Activated naive CD8-positive, alpha-beta T cell treated with anti-CD3 and anti-CD28 coated beads, Interleukin-2, amount 10 ng/mL, durations not matched to agents 7 days and 5 days (primary cell): ENCODE results near the gene JUP. TPM values are rescaled to one million over a fixed set of nuclear protein-coding genes. Genes with fewer than 3 reads are reported as not detected.

Experiments used
- ATAC-seq: fragments of 150-1000 bp; cut with Tn5 transposase; one replicate; pipeline ENCODE4 v1.10.0; 2021; ENCODE audit warnings: low read depth, moderate library complexity
- POLR2A ChIA-PET: fragments of 350-600 bp; sonication (Branson Sonifier 250); formaldehyde crosslinking; loops from one replicate; lab custom pipeline; 2021; ENCODE audit warnings: antibody characterized with exemption; lab: Charles Lee
- DNase-seq: peaks from one replicate; pipeline ENCODE4 v3.0.0; 2021
- H3K27ac Mint-ChIP-seq: one replicate; pipeline ENCODE4 v1.8.0; 2022; ENCODE audit warnings: mild to moderate bottlenecking, mixed read lengths
- H3K27me3 Mint-ChIP-seq: one replicate; pipeline ENCODE4 v1.8.0; 2022; ENCODE audit warnings: mild to moderate bottlenecking, moderate library complexity, mixed read lengths
- H3K36me3 Mint-ChIP-seq: one replicate; pipeline ENCODE4 v1.8.0; 2021; ENCODE audit warnings: mild to moderate bottlenecking, mixed read lengths
- H3K4me1 Mint-ChIP-seq: one replicate; pipeline ENCODE4 v1.8.0; 2021; ENCODE audit warnings: mixed read lengths
- H3K4me3 Mint-ChIP-seq: one replicate; pipeline ENCODE4 v1.8.0; 2022; ENCODE audit warnings: mild to moderate bottlenecking, moderate library complexity, mixed read lengths
- H3K9me3 Mint-ChIP-seq: one replicate; pipeline ENCODE4 v1.8.0; 2021; ENCODE audit warnings: mixed read lengths
- total RNA-seq, 2 experiments: library from RNA; stranded (reverse); gene quantifications; one replicate each; pipeline ENCODE4 v1.2.3, GENCODE V29; 2021

Gene JUP
- total RNA-seq, 2 experiments from 2014 or later, result 10.1 to 12.8 TPM

DNA sequence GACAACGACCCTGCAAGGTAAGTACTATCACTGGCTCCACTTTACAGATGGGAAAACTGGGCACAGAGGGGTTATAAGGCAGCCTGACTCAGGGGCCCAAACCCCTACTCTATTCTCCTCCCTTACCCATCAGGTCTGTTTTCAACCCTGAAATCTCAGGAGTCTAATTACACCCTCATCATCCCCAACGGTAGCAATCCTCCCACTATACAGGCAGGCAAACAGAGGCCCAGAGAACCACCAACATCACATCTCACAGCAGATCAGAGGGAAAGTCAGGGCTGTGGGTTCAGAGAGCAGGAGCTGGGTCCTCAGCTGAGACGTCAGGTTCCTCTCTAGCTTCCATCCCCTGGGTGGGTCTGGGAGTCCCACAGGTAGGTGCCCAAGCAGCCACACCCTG lies 16.5 kb downstream of the JUP start:
- ATAC-seq (no peak), DNase-seq (no peak)
- peaks cover 1% of the 10 kb centered on the region for H3K36me3 Mint-ChIP-seq
- no peaks in the 10 kb centered on the region for H3K9me3 Mint-ChIP-seq
- POLR2A ChIA-PET, result no interaction called here
- no peak overlapping the region for H3K4me3 Mint-ChIP-seq
- H3K27me3 Mint-ChIP-seq, result no peaks in the 10 kb centered on the region
- no peak overlapping the region for H3K27ac Mint-ChIP-seq
- peaks cover 7% of the 10 kb centered on the region for H3K4me1 Mint-ChIP-seq

- ATAC-seq (no peak), DNase-seq (no peak)
- H3K4me3 Mint-ChIP-seq, result no peak overlapping the region
- H3K4me1 Mint-ChIP-seq, result peaks cover 7% of the 10 kb centered on the region
- no peaks in the 10 kb centered on the region for H3K9me3 Mint-ChIP-seq
- POLR2A ChIA-PET, result no interaction called here
- peaks cover 1% of the 10 kb centered on the region for H3K36me3 Mint-ChIP-seq
- no peak overlapping the region for H3K27ac Mint-ChIP-seq
- no peaks in the 10 kb centered on the region for H3K27me3 Mint-ChIP-seq
Measured at GRCh38 chr17:41769346-41769862, 17.1 kb downstream of the JUP start.

DNA sequence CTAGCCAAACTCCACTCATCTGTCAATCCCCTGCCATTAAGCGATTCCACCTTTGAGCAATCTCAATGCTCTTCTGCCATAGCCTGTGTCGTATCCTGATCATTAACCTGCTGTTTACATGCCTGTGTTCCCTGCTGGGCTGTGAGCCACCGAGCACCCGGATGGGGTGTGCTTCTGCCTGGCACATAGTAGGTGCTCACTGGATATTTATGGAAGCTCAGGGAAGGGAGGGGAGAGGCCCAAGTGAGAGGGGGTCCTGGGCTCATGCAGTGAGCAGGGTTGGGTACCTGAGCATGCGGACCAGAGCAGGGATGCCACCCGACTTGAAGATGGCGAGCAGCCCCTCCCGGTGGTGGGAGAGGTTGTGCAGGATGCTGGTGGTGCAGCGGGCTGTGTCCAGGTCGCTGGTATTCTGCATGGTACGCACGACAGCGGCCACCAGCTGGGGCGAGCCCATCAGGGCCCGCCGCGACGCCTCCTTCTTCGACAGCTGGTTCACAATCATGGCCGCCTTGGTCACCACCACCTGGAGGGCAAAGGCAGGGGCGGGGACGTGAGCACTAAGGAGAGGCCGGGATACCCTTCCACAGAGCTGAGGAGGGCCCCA lies 17.7 kb downstream of the JUP start:
- H3K9me3 Mint-ChIP-seq, result no peaks in the 10 kb centered on the region
- POLR2A ChIA-PET, result no interaction called here
- H3K4me3 Mint-ChIP-seq, result no peak overlapping the region
- no peak overlapping the region for H3K27ac Mint-ChIP-seq
- no peak for DNase-seq
- no peaks in the 10 kb centered on the region for H3K27me3 Mint-ChIP-seq
- H3K4me1 Mint-ChIP-seq, result peaks cover 7% of the 10 kb centered on the region
- H3K36me3 Mint-ChIP-seq, result peaks cover 1% of the 10 kb centered on the region
- ATAC-seq, result no peak

- POLR2A ChIA-PET, result no interaction called here
- no peaks in the 10 kb centered on the region for H3K27me3 Mint-ChIP-seq
- peaks cover 7% of the 10 kb centered on the region for H3K4me1 Mint-ChIP-seq
- no peaks in the 10 kb centered on the region for H3K9me3 Mint-ChIP-seq
- ATAC-seq, result no peak
- peaks cover 1% of the 10 kb centered on the region for H3K36me3 Mint-ChIP-seq
- DNase-seq, result no peak
- H3K27ac Mint-ChIP-seq, result no peak overlapping the region
- H3K4me3 Mint-ChIP-seq, result no peak overlapping the region
Measured at GRCh38 chr17:41767324-41768042, 19.0 kb downstream of the JUP start.

DNA sequence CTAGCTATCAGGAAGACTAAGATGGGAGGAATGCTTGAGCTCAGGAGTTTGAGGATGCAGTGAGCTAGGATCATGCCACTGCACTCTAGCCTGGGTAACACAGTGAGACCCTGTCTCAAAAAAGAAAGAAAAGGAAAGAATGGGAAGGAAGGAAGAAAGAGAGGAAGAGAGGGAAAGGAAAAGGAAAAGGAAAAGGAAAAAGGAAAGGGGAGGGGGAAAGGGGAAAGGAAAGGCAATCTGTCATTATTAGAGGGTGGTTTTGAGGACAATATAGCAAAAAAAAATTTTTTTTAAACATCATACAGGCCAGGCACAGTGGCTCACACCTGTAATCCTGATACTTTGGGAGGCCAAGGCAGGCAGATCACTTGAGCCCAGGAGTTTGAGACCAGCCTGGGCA lies 20.4 kb downstream of the JUP start:
- POLR2A ChIA-PET, result no interaction called here
- Mint-ChIP-seq H3K36me3 (peaks cover 1% of the 10 kb centered on the region), H3K27me3 (no peaks in the 10 kb centered on the region), H3K4me3 (no peak overlapping the region), H3K9me3 (no peaks in the 10 kb centered on the region), H3K4me1 (peaks cover 2% of the 10 kb centered on the region), H3K27ac (no peak overlapping the region)
- DNase-seq (no peak), ATAC-seq (no peak)

DNA sequence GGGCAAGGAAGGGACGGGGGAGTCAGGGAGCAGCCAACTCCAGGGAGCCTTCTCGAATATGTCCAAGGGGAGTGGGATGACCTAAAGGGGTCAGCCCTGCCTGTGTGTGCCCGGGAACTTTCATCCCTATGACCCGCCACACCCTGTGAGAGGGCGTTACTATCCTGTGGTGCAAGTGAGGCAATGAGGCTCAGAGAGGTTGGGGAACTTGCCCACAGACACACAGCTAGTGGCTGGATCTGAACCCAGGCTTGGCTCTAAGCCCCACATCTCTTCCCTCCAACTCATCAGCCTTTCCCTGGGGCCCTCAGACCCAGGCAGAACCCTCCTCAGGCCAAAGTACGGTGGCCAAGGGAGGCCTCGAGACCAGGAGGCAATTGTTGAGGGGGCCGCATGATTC lies 23.2 kb downstream of the JUP start:
- ATAC-seq (no peak), DNase-seq (no peak)
- H3K27ac Mint-ChIP-seq, result no peak overlapping the region
- no peaks in the 10 kb centered on the region for H3K9me3 Mint-ChIP-seq
- H3K36me3 Mint-ChIP-seq, result no peaks in the 10 kb centered on the region
- no peak overlapping the region for H3K4me3 Mint-ChIP-seq
- H3K4me1 Mint-ChIP-seq, result no peaks in the 10 kb centered on the region
- no peaks in the 10 kb centered on the region for H3K27me3 Mint-ChIP-seq
- POLR2A ChIA-PET, result no interaction called here

GRCh38 chr17:41762841-41763240 lies 23.7 kb downstream of the JUP start:
- no peaks in the 10 kb centered on the region for H3K36me3 Mint-ChIP-seq
- no peak overlapping the region for H3K4me3 Mint-ChIP-seq
- H3K27me3 Mint-ChIP-seq, result no peaks in the 10 kb centered on the region
- H3K27ac Mint-ChIP-seq, result no peak overlapping the region
- DNase-seq (no peak), ATAC-seq (no peak)
- H3K9me3 Mint-ChIP-seq, result no peaks in the 10 kb centered on the region
- H3K4me1 Mint-ChIP-seq, result no peaks in the 10 kb centered on the region
- POLR2A ChIA-PET, result no interaction called here

- ATAC-seq (no peak), DNase-seq (no peak)
- Mint-ChIP-seq H3K27me3 (no peaks in the 10 kb centered on the region), H3K9me3 (no peaks in the 10 kb centered on the region), H3K4me1 (no peaks in the 10 kb centered on the region), H3K36me3 (no peaks in the 10 kb centered on the region), H3K4me3 (no peak overlapping the region), H3K27ac (no peak overlapping the region)
- POLR2A ChIA-PET, result no interaction called here
Measured at GRCh38 chr17:41762391-41762790, 24.1 kb downstream of the JUP start.

DNA sequence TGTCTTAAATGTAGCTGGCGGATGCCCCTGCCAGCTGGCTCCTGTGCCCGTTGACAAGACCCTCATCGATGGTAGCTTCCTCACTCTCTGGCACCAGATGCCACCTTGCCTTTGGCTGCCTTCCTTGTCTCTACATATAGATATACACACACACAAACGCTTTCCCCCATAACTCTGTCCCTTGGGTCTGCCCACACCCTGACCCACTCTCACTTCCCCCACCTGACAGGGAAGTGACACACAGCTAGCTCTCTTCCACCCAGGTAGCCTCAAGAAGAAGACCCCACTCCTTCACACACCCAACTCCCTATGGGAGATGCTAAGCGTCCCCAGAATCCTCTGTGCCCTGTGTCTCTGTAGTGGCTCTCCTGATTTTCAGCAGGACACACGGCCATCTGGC lies 25.6 kb downstream of the JUP start:
- H3K9me3 Mint-ChIP-seq, result no peaks in the 10 kb centered on the region

GRCh38 chr17:41758601-41759000 lies 27.9 kb downstream of the JUP start:
- Mint-ChIP-seq H3K36me3 (no peaks in the 10 kb centered on the region), H3K4me1 (no peaks in the 10 kb centered on the region), H3K27ac (no peak overlapping the region), H3K27me3 (no peaks in the 10 kb centered on the region), H3K4me3 (no peak overlapping the region), H3K9me3 (no peaks in the 10 kb centered on the region)
- DNase-seq (no peak), ATAC-seq (no peak)
- POLR2A ChIA-PET, result interaction anchor here (0.6 kb wide), 1 partner anchor 65 kb away, joined by 4 read pairs; no protein-coding TSS in a partner anchor

More for the DNA sequence above, 25.6 kb downstream of the JUP start:
- Mint-ChIP-seq H3K27me3 (no peaks in the 10 kb centered on the region), H3K4me3 (no peak overlapping the region), H3K27ac (no peak overlapping the region), H3K36me3 (no peaks in the 10 kb centered on the region), H3K4me1 (no peaks in the 10 kb centered on the region)
- ATAC-seq (no peak), DNase-seq (no peak)
- POLR2A ChIA-PET, result interaction anchor here (0.6 kb wide), 1 partner anchor 9 kb away, joined by 3 read pairs; no protein-coding TSS in a partner anchor

- POLR2A ChIA-PET, result no interaction called here
Measured at GRCh38 chr17:41754066-41754465, 32.4 kb downstream of the JUP start.

GRCh38 chr17:41751288-41751687 lies 35.2 kb downstream of the JUP start:
- no peaks in the 10 kb centered on the region for H3K36me3 Mint-ChIP-seq
- no peaks in the 10 kb centered on the region for H3K4me1 Mint-ChIP-seq
- POLR2A ChIA-PET, result interaction anchor here (0.7 kb wide), 1 partner anchor 9 kb away, joined by 3 read pairs; no protein-coding TSS in a partner anchor
- no peak overlapping the region for H3K4me3 Mint-ChIP-seq
- H3K9me3 Mint-ChIP-seq, result no peaks in the 10 kb centered on the region
- no peak for DNase-seq
- no peak for ATAC-seq
- H3K27me3 Mint-ChIP-seq, result no peaks in the 10 kb centered on the region
- H3K27ac Mint-ChIP-seq, result no peak overlapping the region

More at GRCh38 chr17:41754066-41754465, 32.4 kb downstream of the JUP start:
- H3K27me3 Mint-ChIP-seq, result no peaks in the 10 kb centered on the region
- H3K4me3 Mint-ChIP-seq, result no peak overlapping the region
- no peaks in the 10 kb centered on the region for H3K9me3 Mint-ChIP-seq
- no peak overlapping the region for H3K27ac Mint-ChIP-seq
- ATAC-seq (no peak), DNase-seq (no peak)
- H3K4me1 Mint-ChIP-seq, result no peaks in the 10 kb centered on the region
- H3K36me3 Mint-ChIP-seq, result no peaks in the 10 kb centered on the region

DNA sequence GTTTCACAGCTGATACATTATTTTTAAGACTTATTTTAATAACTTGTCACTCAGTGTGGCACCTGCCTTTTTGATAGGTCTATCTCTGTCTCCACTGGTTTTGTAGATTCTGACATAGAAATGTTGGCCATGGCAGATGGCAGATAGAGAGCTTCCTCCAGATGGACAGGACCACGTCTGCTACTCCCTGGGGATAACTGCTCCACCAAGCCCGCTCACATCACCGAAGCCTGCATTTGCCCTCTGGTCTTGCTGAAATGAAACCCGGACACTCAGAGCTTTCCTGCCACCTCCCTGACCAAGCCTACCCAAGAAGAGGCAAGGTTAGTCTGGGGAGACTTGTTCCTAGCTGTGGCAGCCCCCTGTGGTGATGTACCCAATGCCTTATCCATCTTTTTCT lies 35.6 kb downstream of the JUP start:
- no peak overlapping the region for H3K4me3 Mint-ChIP-seq
- ATAC-seq, result no peak
- H3K27me3 Mint-ChIP-seq, result no peaks in the 10 kb centered on the region
- POLR2A ChIA-PET, result no interaction called here
- H3K36me3 Mint-ChIP-seq, result no peaks in the 10 kb centered on the region
- H3K27ac Mint-ChIP-seq, result no peak overlapping the region
- H3K4me1 Mint-ChIP-seq, result no peaks in the 10 kb centered on the region
- DNase-seq, result no peak
- H3K9me3 Mint-ChIP-seq, result no peaks in the 10 kb centered on the region

DNA sequence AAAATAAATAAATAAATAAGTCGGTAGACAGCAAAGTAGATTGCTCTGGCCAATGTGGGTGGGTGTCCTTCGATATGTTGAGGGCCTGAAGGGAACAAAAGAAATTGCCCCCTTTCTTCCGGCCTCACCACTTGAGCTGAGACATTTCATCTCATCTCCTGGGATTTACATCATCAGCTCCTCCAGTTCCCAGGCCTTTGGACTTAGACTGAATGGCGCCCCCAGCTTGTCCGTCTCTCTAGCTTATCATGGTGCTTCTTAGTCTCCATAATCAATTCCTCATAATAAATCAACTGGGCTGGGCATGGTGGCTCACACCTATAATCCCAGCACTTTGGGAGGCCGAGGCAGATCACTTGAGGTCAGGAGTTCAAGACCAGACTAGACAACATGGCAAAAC lies 38.2 kb downstream of the JUP start:
- Mint-ChIP-seq H3K4me3 (no peak overlapping the region), H3K27ac (no peak overlapping the region), H3K4me1 (no peaks in the 10 kb centered on the region), H3K9me3 (no peaks in the 10 kb centered on the region), H3K36me3 (no peaks in the 10 kb centered on the region), H3K27me3 (no peaks in the 10 kb centered on the region)
- no peak for DNase-seq
- ATAC-seq, result no peak
- POLR2A ChIA-PET, result no interaction called here
